SK-N-SH treated with all-trans-retinoic acid at 6 μM for 48 hours (cell line): Measurements from ENCODE around the gene MAP1LC3C.

ENCODE experiments used
- ATAC-seq: fragments of 200-7000 bp; cut with Tn5 transposase; 3 replicates; pipeline ENCODE4 v1.9.1; 2020; ENCODE audit warnings: mild to moderate bottlenecking, moderate library complexity
- ARNTL ChIP-seq: fragments of 450-650 bp; formaldehyde crosslinking; IDR thresholded peaks from 2 replicates; pipeline ENCODE4 v1.5.0; 2020; ENCODE audit warnings: low read depth, mild to moderate bottlenecking, moderate library complexity, borderline replicate concordance
- BACH2 ChIP-seq: fragments of 250-450 bp; sonication (Bioruptor Pico); IDR thresholded peaks from 2 replicates; pipeline ENCODE4 v1.9.0; 2021; ENCODE audit warnings: mild to moderate bottlenecking, borderline replicate concordance
- CSDC2 ChIP-seq: fragments of 250-450 bp; sonication (Bioruptor Pico); IDR thresholded peaks from 2 replicates; pipeline ENCODE4 v1.5.0; 2020; ENCODE audit warnings: mild to moderate bottlenecking, moderate library complexity
- GLIS3 ChIP-seq: fragments of 250-450 bp; sonication (Bioruptor Pico); IDR thresholded peaks from 2 replicates; pipeline ENCODE4 v1.5.0; 2020; ENCODE audit warnings: mild to moderate bottlenecking, moderate library complexity
- ISL1 ChIP-seq: fragments of 250-450 bp; sonication (Bioruptor Pico); IDR thresholded peaks from 2 replicates; pipeline ENCODE4 v2.1.2; 2022; ENCODE audit warnings: mild to moderate bottlenecking, moderate library complexity
- OSR1 ChIP-seq: fragments of 250-450 bp; sonication (Bioruptor Pico); IDR thresholded peaks from 2 replicates; pipeline ENCODE4 v1.8.0; 2022; ENCODE audit warnings: moderate library complexity, mild to moderate bottlenecking, inconsistent platforms
- PPARA ChIP-seq: fragments of 250-450 bp; sonication (Bioruptor Pico); IDR thresholded peaks from 2 replicates; pipeline ENCODE4 v1.5.0; 2020; ENCODE audit warnings: mild to moderate bottlenecking, borderline replicate concordance
- RARB ChIP-seq: fragments of 250-450 bp; sonication (Bioruptor Pico); IDR thresholded peaks from 2 replicates; pipeline ENCODE4 v1.8.0; 2021; ENCODE audit warnings: mild to moderate bottlenecking, moderate library complexity
- SNAI2 ChIP-seq: fragments of 250-450 bp; sonication (Bioruptor Pico); IDR thresholded peaks from 2 replicates; pipeline ENCODE4 v1.5.0; 2020; ENCODE audit warnings: mild to moderate bottlenecking, moderate library complexity
- TCF4 ChIP-seq: fragments of 250-450 bp; sonication (Bioruptor Pico); IDR thresholded peaks from 2 replicates; pipeline ENCODE4 v1.8.0; 2021; ENCODE audit warnings: mild to moderate bottlenecking, moderate library complexity, borderline replicate concordance
- TOX ChIP-seq: fragments of 250-450 bp; sonication (Bioruptor Pico); IDR thresholded peaks from 2 replicates; pipeline ENCODE4 v1.8.0; 2021; ENCODE audit warnings: mild to moderate bottlenecking, moderate library complexity, borderline replicate concordance
- ZC3H10 ChIP-seq: fragments of 250-450 bp; sonication (Bioruptor Pico); IDR thresholded peaks from 2 replicates; pipeline ENCODE4 v1.5.1; 2021; ENCODE audit warnings: mild to moderate bottlenecking, moderate library complexity
- ZFP3 ChIP-seq: fragments of 250-450 bp; sonication (Bioruptor Pico); IDR thresholded peaks from 2 replicates; pipeline ENCODE4 v1.5.0; 2020; ENCODE audit warnings: mild to moderate bottlenecking, moderate library complexity
- ZFP30 ChIP-seq: fragments of 450-650 bp; formaldehyde crosslinking; IDR thresholded peaks from 2 replicates; pipeline ENCODE4 v1.5.0; 2022; ENCODE audit warnings: mild to moderate bottlenecking, moderate library complexity
- ZNF565 ChIP-seq: fragments of 450-650 bp; formaldehyde crosslinking; conservative IDR thresholded peaks from 2 replicates; pipeline ENCODE4 v1.5.0; 2020; ENCODE audit warnings: low read depth, mild to moderate bottlenecking, moderate library complexity
- ZNF70 ChIP-seq: fragments of 450-650 bp; formaldehyde crosslinking; IDR thresholded peaks from 2 replicates; pipeline ENCODE4 v1.5.0; 2020; ENCODE audit warnings: mild to moderate bottlenecking, moderate library complexity
- ZNF8 ChIP-seq: fragments of 450-650 bp; formaldehyde crosslinking; IDR thresholded peaks from 2 replicates; pipeline ENCODE4 v1.5.0; 2020; ENCODE audit warnings: mild to moderate bottlenecking, moderate library complexity
- TF ChIP-seq, protein P1 (sequence below): fragments of 250-450 bp; sonication (Bioruptor Pico); IDR thresholded peaks from 2 replicates; pipeline ENCODE4 v1.8.0; 2020; ENCODE audit warnings: mild to moderate bottlenecking, moderate library complexity, borderline replicate concordance
- TF ChIP-seq, protein P2 (sequence below): fragments of 250-450 bp; sonication (Bioruptor Pico); IDR thresholded peaks from 2 replicates; pipeline ENCODE4 v1.5.1; 2021; ENCODE audit warnings: mild to moderate bottlenecking, moderate library complexity
- TF ChIP-seq, protein P3 (sequence below): fragments of 250-450 bp; sonication (Bioruptor Pico); IDR thresholded peaks from 2 replicates; pipeline ENCODE4 v1.8.0; 2021; ENCODE audit warnings: low read depth, mild to moderate bottlenecking, moderate library complexity, borderline replicate concordance
- TF ChIP-seq, protein P4 (sequence below): fragments of 250-450 bp; sonication (Bioruptor Pico); IDR thresholded peaks from 2 replicates; pipeline ENCODE4 v1.5.1; 2020; ENCODE audit warnings: low read depth, mild to moderate bottlenecking, moderate library complexity
- TF ChIP-seq, protein P5 (sequence below): fragments of 250-450 bp; sonication (Bioruptor Pico); IDR thresholded peaks from 2 replicates; pipeline ENCODE4 v1.5.0; 2020; ENCODE audit warnings: mild to moderate bottlenecking, moderate library complexity

MAP1LC3C gene

DNA sequence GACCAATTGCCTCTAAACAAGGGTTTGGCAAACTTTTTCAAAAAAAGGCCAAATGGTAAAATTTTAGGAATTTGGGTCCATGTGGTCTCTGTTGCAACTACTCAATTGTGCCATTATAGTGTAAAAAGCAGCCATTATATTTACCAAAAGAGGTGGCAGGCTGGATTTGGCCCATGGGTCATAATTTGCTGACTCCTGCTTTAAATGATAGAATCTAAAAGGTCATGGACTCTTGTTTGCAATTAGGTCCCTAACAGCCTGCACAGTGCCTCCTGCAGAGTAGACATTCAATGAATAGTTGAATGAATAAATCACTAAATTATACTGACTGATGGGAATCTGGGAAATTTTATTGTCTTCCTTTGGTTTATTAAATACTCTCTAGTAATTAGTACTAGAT lies 35.2 kb downstream of the MAP1LC3C start:
- TF ChIP-seq TOX (CRISPR knock-in tag) (no peak), CSDC2 (CRISPR knock-in tag) (no peak), ZC3H10 (no peak), ZNF70 (CRISPR knock-in tag) (no peak), ISL1 (CRISPR knock-in tag) (no peak), PPARA (CRISPR knock-in tag) (no peak), TCF4 (CRISPR knock-in tag) (no peak), ZNF565 (CRISPR knock-in tag) (no peak), SNAI2 (no peak), ZNF8 (CRISPR knock-in tag) (no peak), ARNTL (CRISPR knock-in tag) (no peak)
- TF ChIP-seq, protein P1, sequence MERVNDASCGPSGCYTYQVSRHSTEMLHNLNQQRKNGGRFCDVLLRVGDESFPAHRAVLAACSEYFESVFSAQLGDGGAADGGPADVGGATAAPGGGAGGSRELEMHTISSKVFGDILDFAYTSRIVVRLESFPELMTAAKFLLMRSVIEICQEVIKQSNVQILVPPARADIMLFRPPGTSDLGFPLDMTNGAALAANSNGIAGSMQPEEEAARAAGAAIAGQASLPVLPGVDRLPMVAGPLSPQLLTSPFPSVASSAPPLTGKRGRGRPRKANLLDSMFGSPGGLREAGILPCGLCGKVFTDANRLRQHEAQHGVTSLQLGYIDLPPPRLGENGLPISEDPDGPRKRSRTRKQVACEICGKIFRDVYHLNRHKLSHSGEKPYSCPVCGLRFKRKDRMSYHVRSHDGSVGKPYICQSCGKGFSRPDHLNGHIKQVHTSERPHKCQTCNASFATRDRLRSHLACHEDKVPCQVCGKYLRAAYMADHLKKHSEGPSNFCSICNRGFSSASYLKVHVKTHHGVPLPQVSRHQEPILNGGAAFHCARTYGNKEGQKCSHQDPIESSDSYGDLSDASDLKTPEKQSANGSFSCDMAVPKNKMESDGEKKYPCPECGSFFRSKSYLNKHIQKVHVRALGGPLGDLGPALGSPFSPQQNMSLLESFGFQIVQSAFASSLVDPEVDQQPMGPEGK (CRISPR knock-in tag): no peak
- no peak for ATAC-seq

DNA sequence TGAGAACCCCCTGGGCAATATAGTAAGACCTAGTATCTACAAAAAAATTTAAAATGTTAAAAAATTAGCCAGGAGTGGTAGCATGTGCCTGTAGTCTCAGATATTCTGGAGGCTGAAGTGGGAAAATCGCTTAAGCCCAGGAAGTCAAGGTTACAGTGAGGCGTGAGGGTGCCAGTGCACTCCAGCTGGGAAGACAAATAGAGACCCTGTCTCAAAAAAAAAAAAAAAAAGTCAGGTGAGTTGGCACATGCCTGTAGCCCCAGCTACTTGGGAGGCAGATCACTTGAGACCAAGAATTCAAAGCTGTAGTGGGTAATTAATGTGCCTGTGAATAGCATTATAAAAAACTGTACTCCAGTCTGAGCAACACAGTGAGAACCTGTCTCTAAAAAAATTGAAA lies 36.7 kb downstream of the MAP1LC3C start:
- TF ChIP-seq, protein P2, sequence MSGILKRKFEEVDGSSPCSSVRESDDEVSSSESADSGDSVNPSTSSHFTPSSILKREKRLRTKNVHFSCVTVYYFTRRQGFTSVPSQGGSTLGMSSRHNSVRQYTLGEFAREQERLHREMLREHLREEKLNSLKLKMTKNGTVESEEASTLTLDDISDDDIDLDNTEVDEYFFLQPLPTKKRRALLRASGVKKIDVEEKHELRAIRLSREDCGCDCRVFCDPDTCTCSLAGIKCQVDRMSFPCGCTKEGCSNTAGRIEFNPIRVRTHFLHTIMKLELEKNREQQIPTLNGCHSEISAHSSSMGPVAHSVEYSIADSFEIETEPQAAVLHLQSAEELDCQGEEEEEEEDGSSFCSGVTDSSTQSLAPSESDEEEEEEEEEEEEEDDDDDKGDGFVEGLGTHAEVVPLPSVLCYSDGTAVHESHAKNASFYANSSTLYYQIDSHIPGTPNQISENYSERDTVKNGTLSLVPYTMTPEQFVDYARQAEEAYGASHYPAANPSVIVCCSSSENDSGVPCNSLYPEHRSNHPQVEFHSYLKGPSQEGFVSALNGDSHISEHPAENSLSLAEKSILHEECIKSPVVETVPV (CRISPR knock-in tag): no peak
- TF ChIP-seq ZNF8 (CRISPR knock-in tag) (no peak), ISL1 (CRISPR knock-in tag) (no peak), BACH2 (CRISPR knock-in tag) (no peak), ZNF565 (CRISPR knock-in tag) (no peak), OSR1 (CRISPR knock-in tag) (no peak), RARB (CRISPR knock-in tag) (no peak), ZFP30 (no peak), ZNF70 (CRISPR knock-in tag) (no peak), SNAI2 (no peak), TOX (CRISPR knock-in tag) (no peak), GLIS3 (CRISPR knock-in tag) (no peak), ZFP3 (no peak), ZC3H10 (no peak)
- TF ChIP-seq, protein P3, sequence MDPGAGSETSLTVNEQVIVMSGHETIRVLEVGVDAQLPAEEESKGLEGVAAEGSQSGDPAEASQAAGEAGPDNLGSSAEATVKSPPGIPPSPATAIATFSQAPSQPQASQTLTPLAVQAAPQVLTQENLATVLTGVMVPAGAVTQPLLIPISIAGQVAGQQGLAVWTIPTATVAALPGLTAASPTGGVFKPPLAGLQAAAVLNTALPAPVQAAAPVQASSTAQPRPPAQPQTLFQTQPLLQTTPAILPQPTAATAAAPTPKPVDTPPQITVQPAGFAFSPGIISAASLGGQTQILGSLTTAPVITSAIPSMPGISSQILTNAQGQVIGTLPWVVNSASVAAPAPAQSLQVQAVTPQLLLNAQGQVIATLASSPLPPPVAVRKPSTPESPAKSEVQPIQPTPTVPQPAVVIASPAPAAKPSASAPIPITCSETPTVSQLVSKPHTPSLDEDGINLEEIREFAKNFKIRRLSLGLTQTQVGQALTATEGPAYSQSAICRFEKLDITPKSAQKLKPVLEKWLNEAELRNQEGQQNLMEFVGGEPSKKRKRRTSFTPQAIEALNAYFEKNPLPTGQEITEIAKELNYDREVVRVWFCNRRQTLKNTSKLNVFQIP (CRISPR knock-in tag): no peak
- TF ChIP-seq, protein P1 (CRISPR knock-in tag): no peak
- TF ChIP-seq, protein P4, sequence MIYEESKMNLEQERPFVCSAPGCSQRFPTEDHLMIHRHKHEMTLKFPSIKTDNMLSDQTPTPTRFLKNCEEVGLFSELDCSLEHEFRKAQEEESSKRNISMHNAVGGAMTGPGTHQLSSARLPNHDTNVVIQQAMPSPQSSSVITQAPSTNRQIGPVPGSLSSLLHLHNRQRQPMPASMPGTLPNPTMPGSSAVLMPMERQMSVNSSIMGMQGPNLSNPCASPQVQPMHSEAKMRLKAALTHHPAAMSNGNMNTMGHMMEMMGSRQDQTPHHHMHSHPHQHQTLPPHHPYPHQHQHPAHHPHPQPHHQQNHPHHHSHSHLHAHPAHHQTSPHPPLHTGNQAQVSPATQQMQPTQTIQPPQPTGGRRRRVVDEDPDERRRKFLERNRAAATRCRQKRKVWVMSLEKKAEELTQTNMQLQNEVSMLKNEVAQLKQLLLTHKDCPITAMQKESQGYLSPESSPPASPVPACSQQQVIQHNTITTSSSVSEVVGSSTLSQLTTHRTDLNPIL (CRISPR knock-in tag): no peak
- TF ChIP-seq, protein P5, sequence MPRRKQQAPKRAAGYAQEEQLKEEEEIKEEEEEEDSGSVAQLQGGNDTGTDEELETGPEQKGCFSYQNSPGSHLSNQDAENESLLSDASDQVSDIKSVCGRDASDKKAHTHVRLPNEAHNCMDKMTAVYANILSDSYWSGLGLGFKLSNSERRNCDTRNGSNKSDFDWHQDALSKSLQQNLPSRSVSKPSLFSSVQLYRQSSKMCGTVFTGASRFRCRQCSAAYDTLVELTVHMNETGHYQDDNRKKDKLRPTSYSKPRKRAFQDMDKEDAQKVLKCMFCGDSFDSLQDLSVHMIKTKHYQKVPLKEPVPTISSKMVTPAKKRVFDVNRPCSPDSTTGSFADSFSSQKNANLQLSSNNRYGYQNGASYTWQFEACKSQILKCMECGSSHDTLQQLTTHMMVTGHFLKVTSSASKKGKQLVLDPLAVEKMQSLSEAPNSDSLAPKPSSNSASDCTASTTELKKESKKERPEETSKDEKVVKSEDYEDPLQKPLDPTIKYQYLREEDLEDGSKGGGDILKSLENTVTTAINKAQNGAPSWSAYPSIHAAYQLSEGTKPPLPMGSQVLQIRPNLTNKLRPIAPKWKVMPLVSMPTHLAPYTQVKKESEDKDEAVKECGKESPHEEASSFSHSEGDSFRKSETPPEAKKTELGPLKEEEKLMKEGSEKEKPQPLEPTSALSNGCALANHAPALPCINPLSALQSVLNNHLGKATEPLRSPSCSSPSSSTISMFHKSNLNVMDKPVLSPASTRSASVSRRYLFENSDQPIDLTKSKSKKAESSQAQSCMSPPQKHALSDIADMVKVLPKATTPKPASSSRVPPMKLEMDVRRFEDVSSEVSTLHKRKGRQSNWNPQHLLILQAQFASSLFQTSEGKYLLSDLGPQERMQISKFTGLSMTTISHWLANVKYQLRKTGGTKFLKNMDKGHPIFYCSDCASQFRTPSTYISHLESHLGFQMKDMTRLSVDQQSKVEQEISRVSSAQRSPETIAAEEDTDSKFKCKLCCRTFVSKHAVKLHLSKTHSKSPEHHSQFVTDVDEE (CRISPR knock-in tag): no peak
- ATAC-seq: no peak
